GM23248 (cell line): ENCODE data around the gene GMPR. TPM values are rescaled to one million over a fixed set of nuclear protein-coding genes. Genes with fewer than 3 reads are reported as not detected.

Experiments used
- DNase-seq: peaks from one replicate; pipeline ENCODE4 v3.0.0-alpha.2; 2015
- H2AFZ ChIP-seq: fragments of 200-600 bp; sonication (generic); 2 replicates; pipeline ENCODE4 v1.6.1; 2016; ENCODE audit warnings: antibody characterized with exemption
- H3F3A ChIP-seq: fragments of 200-600 bp; sonication (generic); 2 replicates; pipeline ENCODE4 v1.6.1; 2016; ENCODE audit warnings: mild to moderate bottlenecking, antibody characterized with exemption, mixed run types; ENCODE audit not compliant: insufficient read depth
- H3K27ac ChIP-seq: fragments of 200-600 bp; sonication (generic); 2 replicates; pipeline ENCODE4 v1.5.1; 2016; ENCODE audit warnings: mild to moderate bottlenecking
- H3K27me3 ChIP-seq: fragments of 200-600 bp; sonication (generic); replicated peaks from 2 replicates; pipeline ENCODE4 v1.6.1; 2016; ENCODE audit warnings: mild to moderate bottlenecking; ENCODE audit not compliant: insufficient read depth
- H3K36me3 ChIP-seq: fragments of 200-600 bp; sonication (generic); 2 replicates; pipeline ENCODE4 v1.6.1; 2016; ENCODE audit warnings: low read depth, mild to moderate bottlenecking
- H3K4me1 ChIP-seq: fragments of 200-600 bp; sonication (generic); 2 replicates; pipeline ENCODE4 v1.6.1; 2016; ENCODE audit warnings: mild to moderate bottlenecking; ENCODE audit not compliant: insufficient read depth
- H3K4me2 ChIP-seq: fragments of 200-600 bp; sonication (generic); one replicate; pipeline ENCODE4 v1.6.1; 2016; ENCODE audit warnings: mild to moderate bottlenecking; ENCODE audit not compliant: unreplicated experiment
- H3K4me3 ChIP-seq: fragments of 200-600 bp; sonication (generic); 2 replicates; pipeline ENCODE4 v1.5.1; 2016; ENCODE audit warnings: mild to moderate bottlenecking
- H3K79me2 ChIP-seq: fragments of 200-600 bp; sonication (generic); 2 replicates; pipeline ENCODE4 v1.6.1; 2016; ENCODE audit warnings: mild to moderate bottlenecking; ENCODE audit not compliant: insufficient read depth
- H3K9ac ChIP-seq: fragments of 200-600 bp; sonication (generic); 2 replicates; pipeline ENCODE4 v1.6.1; 2016; ENCODE audit warnings: mild to moderate bottlenecking
- H3K9me2 ChIP-seq: fragments of 200-600 bp; sonication (generic); 2 replicates; pipeline ENCODE4 v1.6.1; 2016; ENCODE audit warnings: mixed run types, mild to moderate bottlenecking, moderate library complexity; ENCODE audit not compliant: insufficient read depth
- H3K9me3 ChIP-seq: fragments of 200-600 bp; sonication (generic); one replicate; pipeline ENCODE4 v1.6.1; 2017; ENCODE audit warnings: low read depth
- H4K20me1 ChIP-seq: fragments of 200-600 bp; sonication (generic); 2 replicates; pipeline ENCODE4 v1.6.0; 2016; ENCODE audit not compliant: insufficient read depth
- EZH2 ChIP-seq: fragments of 200-600 bp; sonication (generic); IDR thresholded peaks from 2 replicates; pipeline ENCODE4 v1.6.1; 2018; ENCODE audit warnings: antibody characterized with exemption, mild to moderate bottlenecking; ENCODE audit not compliant: insufficient read depth, poor library complexity, severe bottlenecking
- EZH2phosphoT487 ChIP-seq: fragments of 200-600 bp; sonication (generic); IDR thresholded peaks from 2 replicates; pipeline ENCODE4 v1.6.1; 2018; ENCODE audit warnings: antibody characterized with exemption, moderate library complexity, mild to moderate bottlenecking, low read depth; ENCODE audit not compliant: insufficient read depth
- WGBS, 2 experiments: methylation state at CpG; one replicate each; pipeline ENCODE4 v1.1.6; 2015 to 2017; ENCODE audit warnings: low lambda C conversion rate in 2 of 2, low coverage in 1 of 2; ENCODE audit errors: missing lambda C conversion rate in 2 of 2; 5-methylcytosine and 5-hydroxymethylcytosine counted together
- in situ Hi-C: fragments of 300-500 bp; cut with MboI; formaldehyde crosslinking; loops from 2 replicates; pipeline ENCODE4 v1.15.0; 2020
- polyA plus RNA-seq: library from polyadenylated mRNA; unstranded; fragments of >200 nt; fragmentation: Nextera tagmentation; extraction: Ambion mirVana; gene quantifications from 2 replicates; pipeline ENCODE4 v1.2.1, GENCODE V29; 2016
- total RNA-seq: library from RNA; depleted of rRNA; stranded (reverse); fragments of >200 nt; shearing (Covaris generic); gene quantifications from 2 replicates; pipeline ENCODE4 v1.2.3, GENCODE V29; 2014

The GMPR gene
- total and polyA plus RNA-seq, 2 experiments from 2014 or later: 2.2 to 2.3 TPM

DNA sequence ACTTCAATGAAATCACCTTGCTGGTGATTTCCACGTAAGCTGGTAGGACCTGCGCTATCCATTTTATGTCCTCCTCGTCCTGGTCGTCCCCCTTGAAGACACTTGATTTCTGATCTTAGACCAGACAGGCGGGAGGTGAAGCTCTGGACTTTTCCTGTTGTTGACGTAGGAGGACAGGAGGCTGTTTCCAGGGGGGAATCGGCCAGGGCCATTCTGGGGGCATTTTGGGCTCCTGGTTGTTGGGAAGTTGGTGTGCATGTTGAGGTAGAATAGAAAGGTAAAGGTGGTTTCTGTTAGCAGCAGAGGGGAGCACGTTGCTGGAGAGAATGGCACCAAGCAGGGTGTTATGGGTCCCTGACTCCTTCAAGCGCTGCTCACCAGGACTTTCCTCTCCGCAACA lies 56.0 kb downstream of the GMPR start:
- no peaks in the 10 kb centered on the region for H3K9me3 ChIP-seq
- WGBS, 2 experiments: 85 to 88% methylated on average over 10 of the region's 10 CpGs
- in situ Hi-C loops: no loop called here
- H3K4me1 ChIP-seq: no peaks in the 10 kb centered on the region
- H4K20me1 ChIP-seq: no peaks in the 10 kb centered on the region
- no peak for DNase-seq
- no peak overlapping the region for H3K4me2 ChIP-seq
- H3K9ac ChIP-seq: no peak overlapping the region
- no peaks in the 10 kb centered on the region for H3K27me3 ChIP-seq
- TF ChIP-seq EZH2phosphoT487 (no peak), EZH2 (no peak)
- no peaks in the 10 kb centered on the region for H3K9me2 ChIP-seq
- H3K27ac ChIP-seq: no peak overlapping the region
- no peak overlapping the region for H2AFZ ChIP-seq
- H3K36me3 ChIP-seq: no peaks in the 10 kb centered on the region
- H3F3A ChIP-seq: no peaks in the 10 kb centered on the region
- no peak overlapping the region for H3K4me3 ChIP-seq
- H3K79me2 ChIP-seq: no peaks in the 10 kb centered on the region

DNA sequence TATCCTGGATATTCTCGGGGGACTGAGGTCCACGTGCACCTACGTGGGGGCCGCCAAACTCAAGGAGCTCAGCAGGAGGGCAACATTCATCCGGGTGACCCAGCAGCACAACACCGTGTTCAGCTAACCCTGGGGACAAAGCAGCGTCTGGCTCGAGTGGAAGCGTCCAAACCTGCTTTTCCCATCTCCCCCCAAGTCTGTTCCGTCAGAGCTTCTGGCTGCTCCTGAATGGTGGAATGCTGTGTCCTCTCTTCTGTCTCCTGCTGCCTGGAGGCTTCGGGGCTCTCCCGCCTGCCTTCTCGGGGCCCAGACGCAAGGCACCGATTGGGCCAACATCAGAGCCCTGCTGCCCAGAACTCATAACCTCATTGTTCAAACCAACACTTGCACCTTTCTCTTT lies 56.7 kb downstream of the GMPR start:
- no peaks in the 10 kb centered on the region for H3K79me2 ChIP-seq
- 76 to 82% methylated on average over 15 of the region's 15 CpGs for WGBS, 2 experiments

DNA sequence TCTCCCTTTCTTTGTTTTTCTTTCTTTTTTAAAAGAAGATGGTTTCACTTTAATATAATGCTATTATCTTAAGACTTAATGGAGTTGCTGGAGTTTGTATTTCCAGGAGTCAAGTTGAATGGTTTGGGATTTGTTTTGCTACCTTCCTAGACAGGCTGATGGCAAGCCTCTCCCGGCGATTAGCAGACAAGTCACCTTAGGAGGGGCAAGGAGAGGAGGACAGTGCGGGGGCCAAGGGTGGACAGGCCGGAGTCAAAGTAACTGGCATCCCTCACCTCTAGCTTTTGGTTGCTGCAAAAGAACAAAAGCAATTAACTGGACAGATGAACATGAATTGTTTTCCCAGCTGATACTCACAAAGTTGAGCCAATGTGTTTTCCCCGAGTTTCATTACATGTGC lies 57.1 kb downstream of the GMPR start:
- WGBS, 2 experiments: 80 to 86% methylated on average over 5 of the region's 5 CpGs
- no peaks in the 10 kb centered on the region for H3K79me2 ChIP-seq
- H3K9me2 ChIP-seq: no peaks in the 10 kb centered on the region
- DNase-seq: no peak
- TF ChIP-seq EZH2 (no peak), EZH2phosphoT487 (no peak)
- H3K4me3 ChIP-seq: no peak overlapping the region
- no peak overlapping the region for H3K27ac ChIP-seq
- no peak overlapping the region for H2AFZ ChIP-seq
- H3K27me3 ChIP-seq: no peaks in the 10 kb centered on the region
- no peaks in the 10 kb centered on the region for H3K36me3 ChIP-seq
- no peaks in the 10 kb centered on the region for H3K9me3 ChIP-seq
- H4K20me1 ChIP-seq: no peaks in the 10 kb centered on the region
- in situ Hi-C loops: no loop called here
- no peaks in the 10 kb centered on the region for H3F3A ChIP-seq
- H3K9ac ChIP-seq: no peak overlapping the region
- H3K4me2 ChIP-seq: no peak overlapping the region
- no peaks in the 10 kb centered on the region for H3K4me1 ChIP-seq

More for the DNA sequence above, 56.7 kb downstream of the GMPR start:
- H3K4me2 ChIP-seq: no peak overlapping the region
- H3K27me3 ChIP-seq: no peaks in the 10 kb centered on the region
- no peak for TF ChIP-seq EZH2
- TF ChIP-seq EZH2phosphoT487: no peak
- H3K9ac ChIP-seq: no peak overlapping the region
- no peaks in the 10 kb centered on the region for H3K36me3 ChIP-seq
- H2AFZ ChIP-seq: no peak overlapping the region
- no peak overlapping the region for H3K4me3 ChIP-seq
- no peaks in the 10 kb centered on the region for H3F3A ChIP-seq
- H3K4me1 ChIP-seq: no peaks in the 10 kb centered on the region
- H3K9me2 ChIP-seq: no peaks in the 10 kb centered on the region
- H4K20me1 ChIP-seq: no peaks in the 10 kb centered on the region
- in situ Hi-C loops: no loop called here
- DNase-seq: no peak
- no peaks in the 10 kb centered on the region for H3K9me3 ChIP-seq
- no peak overlapping the region for H3K27ac ChIP-seq

DNA sequence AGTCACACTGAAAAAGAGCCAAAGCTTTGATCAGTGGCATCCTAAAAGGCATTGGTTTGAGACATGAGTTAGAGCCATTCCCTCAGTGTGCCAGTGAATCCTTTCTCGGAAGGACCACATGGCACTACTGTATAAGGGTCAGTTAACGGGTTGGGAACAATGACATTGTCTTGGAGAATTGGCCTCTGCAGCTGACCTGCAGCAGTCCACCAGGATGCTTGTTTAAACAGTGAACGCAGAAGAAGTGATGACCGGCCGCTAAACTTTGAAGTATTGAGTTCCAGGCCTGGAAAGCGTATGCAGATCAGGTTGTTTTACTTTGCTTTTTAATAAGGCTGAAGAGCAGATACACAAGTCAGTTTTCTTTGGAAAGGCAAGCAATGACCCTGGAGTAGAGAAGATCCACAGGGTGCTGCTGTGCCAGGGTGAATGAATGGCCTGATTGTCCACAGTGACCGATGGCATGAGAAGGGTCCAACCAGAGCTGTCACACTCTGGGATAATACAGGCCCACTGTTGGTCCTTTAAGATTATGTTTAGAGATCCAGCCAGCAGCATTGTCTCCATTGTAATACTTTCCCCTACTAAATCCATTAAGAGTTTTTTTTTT lies 57.8 kb downstream of the GMPR start:
- Histone ChIP-seq H2AFZ (no peak overlapping the region), H3K4me3 (no peak overlapping the region), H3K9me2 (no peaks in the 10 kb centered on the region), H3K27ac (no peak overlapping the region), H3K36me3 (no peaks in the 10 kb centered on the region), H3K9me3 (no peaks in the 10 kb centered on the region), H3K4me2 (no peak overlapping the region), H3K79me2 (no peaks in the 10 kb centered on the region), H3K9ac (no peak overlapping the region), H3K4me1 (no peaks in the 10 kb centered on the region), H3K27me3 (no peaks in the 10 kb centered on the region), H4K20me1 (no peaks in the 10 kb centered on the region), H3F3A (no peaks in the 10 kb centered on the region)
- DNase-seq: no peak
- WGBS, 2 experiments: 93 to 94% methylated on average over 7 of the region's 7 CpGs
- TF ChIP-seq EZH2 (no peak), EZH2phosphoT487 (no peak)
- in situ Hi-C loops: no loop called here

DNA sequence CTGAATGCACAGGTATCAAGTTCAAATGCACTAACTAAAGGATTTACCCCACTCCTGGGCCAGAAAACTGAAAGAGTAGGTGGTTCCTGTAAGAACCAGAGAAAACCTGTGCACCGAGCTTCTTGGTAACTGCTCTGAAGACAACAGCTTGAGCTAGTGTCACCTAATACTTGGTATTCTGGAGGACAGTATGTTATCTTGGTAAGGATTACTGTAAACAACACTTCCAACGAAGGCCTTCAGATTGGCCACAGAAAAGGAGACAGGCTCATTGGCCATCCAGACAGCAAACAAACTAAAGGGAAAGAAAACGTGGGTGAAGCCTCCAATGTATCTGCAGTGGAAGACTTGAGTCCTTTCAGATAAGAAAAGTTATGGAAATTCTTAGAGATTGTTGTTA lies 61.5 kb downstream of the GMPR start:
- no peak for DNase-seq
- no peak overlapping the region for H3K4me3 ChIP-seq
- no peaks in the 10 kb centered on the region for H3K27me3 ChIP-seq
- no peaks in the 10 kb centered on the region for H3F3A ChIP-seq
- no peaks in the 10 kb centered on the region for H3K9me3 ChIP-seq
- H3K27ac ChIP-seq: no peak overlapping the region
- in situ Hi-C loops: no loop called here
- 90 to 92% methylated on average over 3 of the region's 3 CpGs for WGBS, 2 experiments
- TF ChIP-seq EZH2 (no peak), EZH2phosphoT487 (no peak)
- no peaks in the 10 kb centered on the region for H3K79me2 ChIP-seq
- H3K4me1 ChIP-seq: no peaks in the 10 kb centered on the region
- H2AFZ ChIP-seq: no peak overlapping the region
- H3K36me3 ChIP-seq: no peaks in the 10 kb centered on the region; the same call in 1 of the 2 replicates
- no peak overlapping the region for H3K4me2 ChIP-seq
- H4K20me1 ChIP-seq: no peaks in the 10 kb centered on the region
- H3K9ac ChIP-seq: no peak overlapping the region
- H3K9me2 ChIP-seq: no peaks in the 10 kb centered on the region
